Glutamatergic neuron (in vitro differentiated cells): ENCODE results near the gene GNAI2. TPM values are rescaled to one million over a fixed set of nuclear protein-coding genes. Genes with fewer than 3 reads are reported as not detected.

Experiments used
- DNase-seq: peaks from one replicate; pipeline ENCODE4 v3.0.0; 2022
- H3K27ac Mint-ChIP-seq: one replicate; pipeline ENCODE4 v1.8.0; 2020; ENCODE audit warnings: mild to moderate bottlenecking, mixed read lengths, inconsistent platforms; ENCODE audit not compliant: unreplicated experiment
- H3K27me3 Mint-ChIP-seq: one replicate; pipeline ENCODE4 v1.8.0; 2020; ENCODE audit warnings: mild to moderate bottlenecking, moderate library complexity, mixed read lengths, inconsistent platforms; ENCODE audit not compliant: unreplicated experiment
- H3K36me3 Mint-ChIP-seq: one replicate; pipeline ENCODE4 v1.8.0; 2020; ENCODE audit warnings: mild to moderate bottlenecking, mixed read lengths, inconsistent platforms; ENCODE audit not compliant: unreplicated experiment
- H3K4me1 Mint-ChIP-seq: one replicate; pipeline ENCODE4 v1.8.0; 2020; ENCODE audit warnings: mild to moderate bottlenecking, low read depth, mixed read lengths, inconsistent platforms; ENCODE audit not compliant: unreplicated experiment
- H3K4me3 Mint-ChIP-seq: one replicate; pipeline ENCODE4 v1.8.0; 2020; ENCODE audit warnings: mild to moderate bottlenecking, mixed read lengths, inconsistent platforms; ENCODE audit not compliant: unreplicated experiment
- H3K9me3 Mint-ChIP-seq: one replicate; pipeline ENCODE4 v1.8.0; 2020; ENCODE audit warnings: mild to moderate bottlenecking, moderate library complexity, mixed read lengths, inconsistent platforms; ENCODE audit not compliant: unreplicated experiment
- microRNA-seq: library from miRNA; unstranded; fragments of <30 nt; microRNA quantifications from one replicate; pipeline ENCODE4, GENCODE V29; 2020; ENCODE audit not compliant: unreplicated experiment
- total RNA-seq: library from RNA; stranded (reverse); fragmentation: NEBNext Ultra II Directional; extraction: Animal tissue kit (Norgen Biotek cat#: 25700); gene quantifications from one replicate; pipeline ENCODE4 v1.2.1, GENCODE V29; 2021; ENCODE audit not compliant: unreplicated experiment
- TF ChIP-seq, protein P1 (sequence below): fragments of 200-600 bp; sonication (generic); IDR thresholded peaks from one replicate; pipeline ENCODE4 v1.5.0; 2021; ENCODE audit not compliant: partially characterized antibody, unreplicated experiment

The GNAI2 gene
- total RNA-seq, 1 donor from 2014 or later: 297 TPM

DNA sequence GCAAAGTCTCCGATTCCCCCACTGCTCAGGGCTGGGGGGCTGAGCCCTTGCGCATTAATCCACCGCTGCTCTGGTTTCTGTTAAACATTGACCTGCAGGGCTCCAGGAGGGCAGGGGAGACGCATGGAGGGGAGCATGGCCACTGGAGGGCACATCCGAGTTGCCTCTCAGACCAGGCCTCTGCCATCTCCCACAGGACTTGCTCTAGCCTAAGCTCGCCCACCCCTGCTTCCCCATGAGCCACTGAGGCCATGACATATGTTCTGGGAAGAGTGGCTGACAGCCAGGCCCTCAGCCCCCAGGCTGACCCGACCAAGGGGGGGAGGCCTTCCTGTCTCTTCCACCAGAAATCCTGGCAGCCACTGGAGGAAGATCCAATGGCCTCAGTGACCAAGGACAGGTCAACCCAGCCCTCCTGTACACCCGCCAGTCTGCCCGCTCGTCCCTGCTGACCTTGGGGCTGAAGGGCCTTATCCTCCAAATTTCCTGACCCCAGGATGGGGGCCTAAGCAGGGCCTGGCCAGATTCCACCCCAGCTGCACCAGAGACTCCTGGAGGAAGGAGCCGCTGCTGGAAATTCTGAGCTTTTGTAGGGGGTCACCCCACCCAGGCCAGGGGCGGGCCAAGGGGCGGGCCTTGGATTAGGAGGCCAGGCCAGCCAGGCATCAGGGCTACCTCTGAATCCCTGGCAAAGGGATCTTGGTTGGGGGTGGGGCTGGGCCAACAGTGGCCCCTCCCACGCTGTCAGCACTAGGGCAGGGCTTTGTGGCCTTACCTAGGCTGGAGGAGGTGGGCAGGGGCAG is 67.2 kb downstream of the GNAI2 start, which contains the start of gene HYAL1:
HYAL1 (minus strand) TSS at position 562 of the 803 bp plus-strand sequence. CDS start 618 bp downstream, outside the sequence.
- DNase-seq: no peak
- Mint-ChIP-seq H3K27ac (no peak within 1 kb of the TSS), H3K4me1 (peaks cover 8% of the 10 kb centered on the region), H3K9me3 (peaks cover 6% of the 10 kb centered on the region), H3K27me3 (peaks cover 16% of the 10 kb centered on the region), H3K4me3 (no peak within 1 kb of the TSS), H3K36me3 (no peaks in the 10 kb centered on the region)
- TF ChIP-seq, protein P1, sequence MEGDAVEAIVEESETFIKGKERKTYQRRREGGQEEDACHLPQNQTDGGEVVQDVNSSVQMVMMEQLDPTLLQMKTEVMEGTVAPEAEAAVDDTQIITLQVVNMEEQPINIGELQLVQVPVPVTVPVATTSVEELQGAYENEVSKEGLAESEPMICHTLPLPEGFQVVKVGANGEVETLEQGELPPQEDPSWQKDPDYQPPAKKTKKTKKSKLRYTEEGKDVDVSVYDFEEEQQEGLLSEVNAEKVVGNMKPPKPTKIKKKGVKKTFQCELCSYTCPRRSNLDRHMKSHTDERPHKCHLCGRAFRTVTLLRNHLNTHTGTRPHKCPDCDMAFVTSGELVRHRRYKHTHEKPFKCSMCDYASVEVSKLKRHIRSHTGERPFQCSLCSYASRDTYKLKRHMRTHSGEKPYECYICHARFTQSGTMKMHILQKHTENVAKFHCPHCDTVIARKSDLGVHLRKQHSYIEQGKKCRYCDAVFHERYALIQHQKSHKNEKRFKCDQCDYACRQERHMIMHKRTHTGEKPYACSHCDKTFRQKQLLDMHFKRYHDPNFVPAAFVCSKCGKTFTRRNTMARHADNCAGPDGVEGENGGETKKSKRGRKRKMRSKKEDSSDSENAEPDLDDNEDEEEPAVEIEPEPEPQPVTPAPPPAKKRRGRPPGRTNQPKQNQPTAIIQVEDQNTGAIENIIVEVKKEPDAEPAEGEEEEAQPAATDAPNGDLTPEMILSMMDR: no peak

DNA sequence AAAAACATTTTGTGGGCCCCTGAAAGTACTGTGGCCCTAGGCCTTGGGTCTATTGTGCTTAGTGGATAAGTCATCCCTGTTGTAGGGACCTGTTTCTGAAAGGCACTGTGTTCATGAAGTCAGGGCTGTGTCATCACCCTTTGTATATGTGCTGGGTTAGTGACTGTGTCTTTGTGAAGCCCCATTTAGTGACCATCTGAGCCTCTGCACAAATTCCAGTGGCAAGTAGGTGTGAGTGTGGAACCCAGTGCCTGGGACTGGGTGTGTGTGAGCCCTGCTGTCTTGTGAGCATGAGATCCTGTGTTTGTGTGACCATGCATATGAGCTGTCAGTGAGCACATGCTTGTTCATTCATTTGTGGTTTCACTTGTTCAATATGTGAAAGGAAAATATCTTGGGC is 68.6 kb downstream of the GNAI2 start:
- H3K9me3 Mint-ChIP-seq: peaks cover 2% of the 10 kb centered on the region
- H3K4me3 Mint-ChIP-seq: no peak overlapping the region
- H3K27ac Mint-ChIP-seq: no peak overlapping the region
- peaks cover 9% of the 10 kb centered on the region for H3K27me3 Mint-ChIP-seq
- peaks cover 2% of the 10 kb centered on the region for H3K36me3 Mint-ChIP-seq
- TF ChIP-seq, protein P1: no peak
- peaks cover 8% of the 10 kb centered on the region for H3K4me1 Mint-ChIP-seq
- no peak for DNase-seq

Small RNA genes within 50 kb of the gene (microRNA-seq; reads per million reads assigned to microRNA genes)
- gene MIR5787: not detected

Other genes with a start within 250 kb of the GNAI2 start
- 363 TPM for gene RBM5, start 147.3 kb upstream of the GNAI2 start, total RNA-seq
- gene SEMA3F, start 80.9 kb upstream of the GNAI2 start, total RNA-seq: 41.2 TPM
- gene GNAT1, start 44.6 kb upstream of the GNAI2 start, total RNA-seq: not detected
- gene SLC38A3, start 30.9 kb upstream of the GNAI2 start, total RNA-seq: not detected
- gene SEMA3B, start 32.9 kb downstream of the GNAI2 start, total RNA-seq: 5.4 TPM
- gene LSMEM2, start 42.9 kb downstream of the GNAI2 start, total RNA-seq: not detected
- 38.2 TPM for gene IFRD2, start 56.2 kb downstream of the GNAI2 start, total RNA-seq
- 6.9 TPM for gene HYAL3, start 63.2 kb downstream of the GNAI2 start, total RNA-seq
- 13.3 TPM for gene NAA80, start 63.2 kb downstream of the GNAI2 start, total RNA-seq
- 0.96 TPM for gene HYAL1, start 67.4 kb downstream of the GNAI2 start, total RNA-seq
- gene HYAL2, start 86.5 kb downstream of the GNAI2 start, total RNA-seq: 48.4 TPM
- 30.8 TPM for gene TUSC2, start 92.0 kb downstream of the GNAI2 start, total RNA-seq
- 27.8 TPM for gene RASSF1, start 104.6 kb downstream of the GNAI2 start, total RNA-seq
- 1.3 TPM for gene ZMYND10, start 109.5 kb downstream of the GNAI2 start, total RNA-seq
- 30.4 TPM for gene NPRL2, start 114.6 kb downstream of the GNAI2 start, total RNA-seq
- 12.6 TPM for gene CYB561D2, start 114.7 kb downstream of the GNAI2 start, total RNA-seq
- gene TMEM115, start 123.3 kb downstream of the GNAI2 start, total RNA-seq: 42.5 TPM